ENCODE data around the gene GRB2. TPM values are rescaled to one million over a fixed set of nuclear protein-coding genes. Genes with fewer than 3 reads are reported as not detected.

GRB2 gene
- total and polyA plus RNA-seq, 12 donors = 36.0 to 374 (median 114) TPM

GRCh38 chr17:75271233-75271954, 134.1 kb downstream of the GRB2 start:
- peak; percentile 69 to 82 (median 76) for DNase-seq
- Histone ChIP-seq H3K4me3 (peak overlapping the region; percentile 37 to 92 (median 51)), H3K36me3 (replicated peaks in 1 of 2) (peaks cover 0 to 5% of the 10 kb centered on the region in 2 donors), H3K9me3 (replicated peaks in 1 of 3) (no peaks in the 10 kb centered on the region), H3K4me1 (replicated peaks in 1 of 2) (peaks cover 21 to 37% of the 10 kb centered on the region in 2 donors), H3K27me3 (no peaks in the 10 kb centered on the region), H3K27ac (peak overlapping the region; percentile 3 to 95 (median 95))
- 0 to 1% (median 0%) methylated on average over 14 to 74 of the region's 74 CpGs for WGBS, 4 donors
- TF ChIP-seq CTCF (IDR thresholded peaks at IDR 0.05) (peak in 5 of 6 experiments; percentile 11 to 97 (median 73)), POLR2A (IDR thresholded peaks at IDR 0.05) (no peak)
- intact Hi-C loops (cut with DNase I) = loop anchor here in 1 of 2 donors (10.0 kb wide), 1 partner anchor 133 kb away; the partner anchor contains the start of gene GRB2

- Histone ChIP-seq H3K27ac (peak within 1 kb of the TSS; percentile 76 to 95 (median 95)), H3K27me3 (no peaks in the 10 kb centered on the region), H3K4me3 (peak within 1 kb of the TSS; percentile 46 to 92 (median 70)), H3K36me3 (replicated peaks in 1 of 2) (peaks cover 0 to 9% of the 10 kb centered on the region in 2 donors), H3K4me1 (replicated peaks in 1 of 2) (peaks cover 21 to 37% of the 10 kb centered on the region in 2 donors), H3K9me3 (replicated peaks in 1 of 3) (no peaks in the 10 kb centered on the region)
- no peak for TF ChIP-seq CTCF (IDR thresholded peaks at IDR 0.05)
- peak in 1 of 2 donors; percentile 62 for TF ChIP-seq POLR2A (IDR thresholded peaks at IDR 0.05)
- WGBS, 4 donors = 0 to 2% methylated on average over 34 to 39 of the region's 39 CpGs; no CpG with 5 or more reads in 2 of the 4 donors
- intact Hi-C loops (cut with DNase I) = loop anchor here in 1 of 2 donors (10.0 kb wide), 1 partner anchor 134 kb away; the partner anchor contains the start of gene GRB2
- DNase-seq = no peak
Measured at GRCh38 chr17:75270966-75271232, 134.6 kb downstream of the GRB2 start, which contains the start of gene MIF4GD. Gene MIF4GD (minus strand): TSS chr17:75271231. CDS start chr17:75270195, 1,036 bp downstream.

- WGBS, 4 donors = 0 to 2% (median 1%) methylated on average over 20 to 47 of the region's 47 CpGs
- Histone ChIP-seq H3K27me3 (no peaks in the 10 kb centered on the region), H3K4me1 (replicated peaks in 1 of 2) (peaks cover 21 to 37% of the 10 kb centered on the region in 2 donors), H3K9me3 (replicated peaks in 1 of 3) (no peaks in the 10 kb centered on the region), H3K4me3 (peak overlapping the region; percentile 32 to 92 (median 66)), H3K27ac (peak overlapping the region; percentile 76 to 95 (median 95)), H3K36me3 (replicated peaks in 1 of 2) (peaks cover 0 to 14% of the 10 kb centered on the region in 2 donors)
- intact Hi-C loops (cut with DNase I) = loop anchor here in 1 of 2 donors (10.0 kb wide), 1 partner anchor 134 kb away; the partner anchor contains the start of gene GRB2
- TF ChIP-seq POLR2A (IDR thresholded peaks at IDR 0.05) (peak in 1 of 2 donors; percentile 64), CTCF (IDR thresholded peaks at IDR 0.05) (peak in 4 of 6 experiments; percentile 30 to 56 (median 41))
- DNase-seq = peak; percentile 67 to 83 (median 77)
Measured at GRCh38 chr17:75270218-75270965, 135.1 kb downstream of the GRB2 start.

- H3K36me3 ChIP-seq (replicated peaks in 1 of 2) = peaks cover 0 to 20% of the 10 kb centered on the region in 2 donors
- intact Hi-C loops (cut with DNase I) = loop anchor here in 1 of 2 donors (10.0 kb wide), 1 partner anchor 135 kb away; the partner anchor contains the start of gene GRB2
- H3K27me3 ChIP-seq = no peaks in the 10 kb centered on the region
- H3K9me3 ChIP-seq (replicated peaks in 1 of 3) = no peaks in the 10 kb centered on the region
- no peak for TF ChIP-seq POLR2A (IDR thresholded peaks at IDR 0.05)
- no peak for TF ChIP-seq CTCF (IDR thresholded peaks at IDR 0.05)
- H3K27ac ChIP-seq = peak overlapping the region; percentile 76 to 95 (median 95)
- H3K4me1 ChIP-seq (replicated peaks in 1 of 2) = peaks cover 21 to 37% of the 10 kb centered on the region in 2 donors
- DNase-seq = no peak
- peak overlapping the region in 2 of 4 donors; percentile 32 to 92 for H3K4me3 ChIP-seq
- WGBS, 4 donors = 20 to 22% (median 20%) methylated on average over 5 to 6 of the region's 6 CpGs
Measured at GRCh38 chr17:75269844-75270217, 135.6 kb downstream of the GRB2 start.
